Panc1 (cell line): ENCODE results near the gene GPC1. TPM values are rescaled to one million over a fixed set of nuclear protein-coding genes. Genes with fewer than 3 reads are reported as not detected.

Experiments used
- ATAC-seq: fragments of 200-7000 bp; cut with Tn5 transposase; 2 replicates; pipeline ENCODE4 v1.9.1; 2020; ENCODE audit warnings: mild to moderate bottlenecking, moderate library complexity
- BruUV-seq: library from RNA; stranded (reverse); fragments of 400-500 nt; replicated peaks from 2 replicates; lab custom pipeline; 2021; lab: Mats Ljungman, UMichigan
- CTCF ChIA-PET: fragments of 300-600 bp; sonication (Branson Sonifier 250); formaldehyde crosslinking; loops from one replicate; lab custom pipeline; 2022; ENCODE audit warnings: antibody characterized with exemption; lab: Charles Lee
- POLR2A ChIA-PET: fragments of 300-600 bp; sonication (Branson Sonifier 250); formaldehyde crosslinking; loops from one replicate; lab custom pipeline; 2022; ENCODE audit warnings: antibody characterized with exemption; lab: Charles Lee
- DNase-seq: peaks from one replicate; pipeline ENCODE4 v3.0.0-alpha.2; 2010; ENCODE audit warnings: low read depth, low spot score
- H3K27ac ChIP-seq: 2 replicates; pipeline ENCODE4 v1.5.1; 2011; ENCODE audit warnings: mild to moderate bottlenecking, low read length, inconsistent platforms
- H3K27me3 ChIP-seq: fragments of 200-500 bp; sonication (Bioruptor generic); 2 replicates; pipeline ENCODE4 v1.6.0; 2014; ENCODE audit warnings: low read length, inconsistent platforms; ENCODE audit not compliant: control insufficient read depth, insufficient read depth
- H3K36me3 ChIP-seq: fragments of 200-500 bp; sonication (Bioruptor generic); 2 replicates; pipeline ENCODE4 v1.5.1; 2014; ENCODE audit warnings: inconsistent platforms, mild to moderate bottlenecking, low read length, moderate library complexity; ENCODE audit not compliant: control insufficient read depth, insufficient read depth
- H3K4me1 ChIP-seq: 2 replicates; pipeline ENCODE4 v1.5.1; 2011; ENCODE audit warnings: inconsistent platforms, mild to moderate bottlenecking, low read length, moderate library complexity; ENCODE audit not compliant: control insufficient read depth, insufficient read depth
- H3K4me3 ChIP-seq, 2 experiments: 2 replicates each; pipeline ENCODE4 v1.5.1; 2011 to 2012; ENCODE audit warnings: low read depth in 2 of 2, low read length in 2 of 2, mild to moderate bottlenecking in 2 of 2, inconsistent platforms in 1 of 2, moderate library complexity in 1 of 2
- H3K9me3 ChIP-seq: fragments of 200-500 bp; sonication (Bioruptor generic); 2 replicates; pipeline ENCODE4 v1.5.1; 2014; ENCODE audit warnings: low read depth, mild to moderate bottlenecking, inconsistent platforms, low read length, moderate library complexity; ENCODE audit not compliant: control insufficient read depth, insufficient read depth
- CTCF ChIP-seq: fragments of 450-650 bp; IDR thresholded peaks from 2 replicates; pipeline ENCODE4 v1.5.1; 2017; ENCODE audit warnings: mild to moderate bottlenecking
- POLR2AphosphoS5 ChIP-seq: IDR thresholded peaks from 2 replicates; pipeline ENCODE4 v1.6.1; 2012; ENCODE audit warnings: mild to moderate bottlenecking, low read depth, low read length, moderate library complexity
- REST ChIP-seq, 2 experiments: IDR thresholded peaks; 2 replicates each; pipeline ENCODE4 v1.6.1; 2011 to 2012; ENCODE audit warnings: low read depth in 2 of 2, control low read depth in 1 of 2, low read length in 1 of 2, mild to moderate bottlenecking in 1 of 2, moderate library complexity in 1 of 2; ENCODE audit not compliant: insufficient read depth in 1 of 2
- SIN3A ChIP-seq: IDR thresholded peaks from 2 replicates; pipeline ENCODE4 v1.6.1; 2012; ENCODE audit warnings: low read depth, mild to moderate bottlenecking, low read length, moderate library complexity, borderline replicate concordance; ENCODE audit not compliant: insufficient read depth
- TCF7L2 ChIP-seq: IDR thresholded peaks from 2 replicates; pipeline ENCODE4 v1.6.1; 2011; ENCODE audit warnings: mild to moderate bottlenecking, low read depth, low read length, inconsistent platforms
- in situ Hi-C: cut with HindIII; loops from 2 replicates; pipeline ENCODE4 v1.10.0; 2016; ENCODE audit warnings: low sequenced_read_pairs, low pct_unique_long_range_greater_than_20kb
- intact Hi-C: fragments of 100-400 bp; cut with micrococcal nuclease; formaldehyde crosslinking; loops from one replicate; pipeline ENCODE4 v1.10.0; 2022; ENCODE audit not compliant: unreplicated experiment
- total RNA-seq: library from RNA; stranded (reverse); gene quantifications from one replicate; pipeline ENCODE4 v1.2.1, GENCODE V29; 2021; ENCODE audit not compliant: unreplicated experiment

Gene GPC1
- total RNA-seq, 1 experiment from 2014 or later: 88.7 TPM

- Histone ChIP-seq H3K27ac (no peak overlapping the region), H3K4me1 (peaks cover 10% of the 10 kb centered on the region), H3K4me3 (no peak overlapping the region), H3K9me3 (no peaks in the 10 kb centered on the region), H3K36me3 (no peaks in the 10 kb centered on the region; the same call in 1 of the 2 replicates), H3K27me3 (no peaks in the 10 kb centered on the region)
- no peak for ATAC-seq
- ChIA-PET POLR2A (no interaction called here), CTCF (no interaction called here)
- in situ Hi-C loops (no loop called here), intact Hi-C loops (no loop called here)
- no TSS peak for BruUV-seq
- no peak for DNase-seq
- TF ChIP-seq TCF7L2: no peak
- no peak for TF ChIP-seq REST (IDR thresholded peaks at IDR 0.05; ENCODE audit: insufficient read depth in 1 of 2, low read depth in 2 of 2, low read length in 1 of 2)
- no peak for TF ChIP-seq CTCF
- no peak for TF ChIP-seq SIN3A
- TF ChIP-seq POLR2AphosphoS5: no peak
These were observed 3.0 kb upstream of the GPC1 start for GRCh38 chr2:240432430-240432819.

GRCh38 chr2:240432820-240433801 lies 2.4 kb upstream of the GPC1 start:
- Histone ChIP-seq H3K27me3 (no peaks in the 10 kb centered on the region), H3K4me1 (peaks cover 12% of the 10 kb centered on the region), H3K4me3 (no peak overlapping the region), H3K9me3 (no peaks in the 10 kb centered on the region), H3K36me3 (no peaks in the 10 kb centered on the region; the same call in 1 of the 2 replicates), H3K27ac (no peak overlapping the region; the same call in 1 of the 2 replicates)
- in situ Hi-C loops: no loop called here
- no TSS peak for BruUV-seq
- ChIA-PET CTCF (no interaction called here), POLR2A (no interaction called here)
- ATAC-seq (no peak), DNase-seq (no peak)
- intact Hi-C loops: no loop called here
- TF ChIP-seq TCF7L2 (no peak), POLR2AphosphoS5 (no peak), REST (IDR thresholded peaks at IDR 0.05; ENCODE audit: insufficient read depth in 1 of 2, low read depth in 2 of 2, low read length in 1 of 2) (no peak), SIN3A (no peak), CTCF (no peak)
